Psoas muscle (tissue), 8 donors: ENCODE results near the gene SSU72. TPM values are rescaled to one million over a fixed set of nuclear protein-coding genes. Genes with fewer than 3 reads are reported as not detected.

Experiments used
- ATAC-seq, 4 donors: fragments of 200-7000 bp; cut with Tn5 transposase; one replicate each; pipeline ENCODE4 v1.9.1; 2020; ENCODE audit warnings: moderate library complexity in 3 of 4, mild to moderate bottlenecking in 2 of 4
- DNase-seq, 2 donors: peaks; one replicate each; pipeline ENCODE4 v3.0.0-alpha.2; 2020
- H3K27ac ChIP-seq: fragments of 200-600 bp; one replicate; pipeline ENCODE4 v1.8.0; 2022
- H3K27me3 ChIP-seq, 3 donors: fragments of 200-600 bp in 1 of 3; one replicate each; pipeline versions ENCODE4 v1.6.1 to v1.8.0; 2013 to 2022; ENCODE audit warnings: low read length in 2 of 3, mild to moderate bottlenecking in 2 of 3, moderate library complexity in 1 of 3; ENCODE audit not compliant: insufficient read depth in 3 of 3
- H3K36me3 ChIP-seq, 2 donors: fragments of 200-600 bp in 1 of 2; one replicate each; pipeline versions ENCODE4 v1.6.1 to v1.8.0; 2013 to 2022; ENCODE audit warnings: low read depth in 1 of 2, mild to moderate bottlenecking in 1 of 2, moderate library complexity in 1 of 2; ENCODE audit not compliant: insufficient read depth in 1 of 2
- H3K4me1 ChIP-seq: fragments of 200-600 bp; one replicate; pipeline ENCODE4 v1.8.0; 2022
- H3K4me3 ChIP-seq: fragments of 200-600 bp; one replicate; pipeline ENCODE4 v1.8.0; 2022; ENCODE audit warnings: mild to moderate bottlenecking
- H3K9me3 ChIP-seq: fragments of 200-600 bp; one replicate; pipeline ENCODE4 v1.8.0; 2022
- CTCF ChIP-seq: fragments of 200-600 bp; IDR thresholded peaks from one replicate; pipeline ENCODE4 v1.8.0; 2022; ENCODE audit warnings: antibody characterized with exemption
- WGBS, 3 donors: extraction: QIAGEN DNeasy Blood & Tissue Kit; methylation state at CpG; one replicate each; pipeline versions ENCODE4 v1.1.6 to v1.1.7; 2013; 5-methylcytosine and 5-hydroxymethylcytosine counted together
- intact Hi-C, 2 donors: fragments of 100-400 bp; cut with DNase I; formaldehyde crosslinking; loops; one replicate each; pipeline versions ENCODE4 v1.11.0 to v1.14.2; 2022
- polyA plus RNA-seq, 3 donors: library from polyadenylated mRNA; stranded (reverse); fragments of 200-250 nt; gene quantifications; one replicate each; pipeline ENCODE4 v1.2.3, GENCODE V29; 2013
- total RNA-seq, 4 donors: library from RNA; stranded (reverse); fragmentation: NEBNext Ultra II Directional in 2 of 4; extraction: Animal tissue kit (Norgen Biotek cat#: 25700) in 2 of 4; gene quantifications; one replicate each; pipeline versions ENCODE4 v1.2.1 to v1.2.4, GENCODE V29; 2021 to 2023
- donor health status: healthy with polysubstance abuse.
- donor health status: DM: no; HTN: no; CAD: no; lungs with moderate emphysema.
- donor health status: Bipolar disorder and iron deficiency.
- donor health status: healthy.
- donor health status: DM: yes; HTN: yes; CAD: no.
- donor health status: DM: no; HTN: no; CAD: no.
- donor health status: DM: no; HTN: no; CAD: no.
- donor health status: DM: yes; HTN: yes; CAD: no.

The SSU72 gene
- total and polyA plus RNA-seq, 7 donors, result 130 to 207 (median 179) TPM

DNA sequence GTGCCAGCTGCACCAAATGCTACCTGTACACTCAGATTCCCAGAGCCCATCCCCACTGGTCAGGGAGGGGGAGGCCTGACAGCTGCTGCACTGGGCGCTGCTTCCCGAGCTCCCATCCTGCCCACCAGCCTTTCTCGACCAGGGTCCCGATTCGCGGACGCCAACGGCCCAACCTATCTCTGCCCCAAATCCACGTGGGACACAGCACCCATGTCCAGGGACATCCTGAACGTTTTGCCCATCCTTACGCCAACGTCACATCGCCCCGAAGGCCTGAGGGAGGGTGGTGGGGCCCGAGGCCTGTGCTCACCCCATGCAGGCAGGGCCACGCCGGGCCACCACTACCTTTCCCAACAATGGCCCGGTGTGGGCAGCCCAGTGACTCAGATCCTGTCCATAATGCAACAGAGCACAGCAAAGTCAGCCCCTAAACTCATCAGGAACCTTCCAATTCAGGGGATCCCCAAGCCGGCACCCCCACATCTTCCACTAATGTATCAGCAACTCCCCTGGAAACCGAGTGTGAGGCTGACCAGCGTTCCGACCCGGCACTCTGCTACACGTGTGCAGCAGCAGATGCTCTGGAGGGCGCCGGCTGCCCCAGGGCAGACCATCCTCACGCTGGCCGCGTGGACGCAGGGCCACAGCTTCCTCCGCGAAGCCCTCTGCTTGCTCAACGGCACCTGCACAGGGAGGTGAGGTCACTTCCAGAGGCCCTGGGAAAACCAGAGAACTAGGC, 23.0 kb downstream of the SSU72 start:
- no peak overlapping the region for H3K27ac ChIP-seq
- ATAC-seq, result no peak
- WGBS, 3 donors, result 83 to 89% (median 84%) methylated on average over 33 of the region's 33 CpGs
- DNase-seq, result no peak
- H3K36me3 ChIP-seq, result peaks cover 0 to 16% of the 10 kb centered on the region in 2 donors
- intact Hi-C loops, result no loop called here
- peaks cover 30% of the 10 kb centered on the region for H3K4me1 ChIP-seq
- no peak for TF ChIP-seq CTCF
- no peaks in the 10 kb centered on the region for H3K9me3 ChIP-seq
- no peaks in the 10 kb centered on the region for H3K27me3 ChIP-seq
- H3K4me3 ChIP-seq, result no peak overlapping the region

- 40 to 59% (median 49%) methylated on average over 14 to 15 of the region's 15 CpGs for WGBS, 3 donors
- H3K27ac ChIP-seq, result peak overlapping the region; percentile 50
- peaks cover 30% of the 10 kb centered on the region for H3K4me1 ChIP-seq
- peak; percentile 40 for TF ChIP-seq CTCF
- peak in 1 of 2 donors; percentile 80 for DNase-seq
- intact Hi-C loops, result no loop called here
- ATAC-seq, result peak; percentile 48 to 64 (median 56)
- no peaks in the 10 kb centered on the region for H3K9me3 ChIP-seq
- H3K36me3 ChIP-seq, result peaks cover 0 to 20% of the 10 kb centered on the region in 2 donors
- peak overlapping the region; percentile 6 for H3K4me3 ChIP-seq
- no peaks in the 10 kb centered on the region for H3K27me3 ChIP-seq
Observed at GRCh38 chr1:1550591-1551432, 23.9 kb downstream of the SSU72 start.

DNA sequence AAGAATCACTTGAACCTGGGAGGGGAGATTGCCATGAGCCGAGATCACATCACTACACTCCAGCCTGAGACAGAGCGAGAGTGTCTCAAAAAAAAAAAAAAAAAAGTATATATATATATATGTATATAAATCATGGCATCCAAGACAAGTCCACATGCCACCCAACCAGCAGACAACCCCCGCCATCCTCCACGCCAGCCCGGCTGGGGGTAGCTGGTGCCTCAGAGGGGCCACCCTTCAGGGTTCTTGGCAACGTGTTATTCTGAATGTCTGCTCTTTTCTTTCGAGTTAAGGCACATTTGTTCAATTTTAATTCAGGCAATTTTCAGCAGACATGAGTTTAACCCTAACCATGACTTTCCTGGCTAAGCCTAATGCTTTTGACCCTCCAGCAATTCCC, 24.6 kb downstream of the SSU72 start:
- ATAC-seq, result no peak

DNA sequence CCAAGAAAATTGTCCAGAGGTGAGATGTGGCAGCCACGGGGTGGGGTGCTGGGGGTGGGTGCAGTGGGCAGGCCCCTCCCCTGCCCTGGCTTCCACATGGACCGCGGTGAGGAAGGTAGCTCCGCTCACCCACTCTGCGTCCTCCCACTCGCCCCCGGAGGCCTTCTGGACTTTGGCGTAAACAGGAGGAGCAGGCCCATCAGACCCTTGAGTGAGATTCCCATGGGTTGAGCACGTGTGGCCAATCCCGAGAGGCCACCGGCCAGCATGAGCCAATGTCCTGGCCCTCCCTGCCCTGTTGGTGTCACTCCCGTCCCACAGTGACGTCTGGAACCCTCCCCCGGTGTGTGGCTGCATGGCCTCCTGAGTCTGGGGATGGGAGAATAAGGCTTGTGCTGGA, 26.1 kb downstream of the SSU72 start:
- Histone ChIP-seq H3K4me3 (no peak overlapping the region), H3K27ac (no peak overlapping the region), H3K4me1 (peaks cover 19% of the 10 kb centered on the region), H3K27me3 (no peaks in the 10 kb centered on the region), H3K36me3 (peaks cover 0 to 21% of the 10 kb centered on the region in 2 donors), H3K9me3 (no peaks in the 10 kb centered on the region)
- no peak for DNase-seq
- WGBS, 3 donors, result 69 to 78% (median 71%) methylated on average over 11 to 14 of the region's 14 CpGs
- no peak for TF ChIP-seq CTCF
- intact Hi-C loops, result no loop called here
- ATAC-seq, result no peak

More for the DNA sequence above, 24.6 kb downstream of the SSU72 start:
- H3K4me3 ChIP-seq, result no peak overlapping the region
- peak overlapping the region; percentile 50 for H3K27ac ChIP-seq
- H3K36me3 ChIP-seq, result peaks cover 0 to 21% of the 10 kb centered on the region in 2 donors
- H3K27me3 ChIP-seq, result no peaks in the 10 kb centered on the region
- TF ChIP-seq CTCF, result no peak
- no peak for DNase-seq
- 75 to 76% (median 75%) methylated on average over 7 of the region's 7 CpGs for WGBS, 3 donors
- H3K4me1 ChIP-seq, result peaks cover 24% of the 10 kb centered on the region
- intact Hi-C loops, result no loop called here
- H3K9me3 ChIP-seq, result no peaks in the 10 kb centered on the region
